AG09319 (cell line): Measurements from ENCODE around the gene DGCR2.

Experiments
- DNase-seq: peaks from one replicate; pipeline ENCODE4 v3.0.0-alpha.2; 2010; ENCODE audit warnings: low read depth; ENCODE audit errors: extremely low read depth
- TF ChIP-seq, protein P1 (sequence below): IDR thresholded peaks from 2 replicates; pipeline ENCODE4 v1.5.1; 2011; ENCODE audit warnings: low read depth, mild to moderate bottlenecking, inconsistent platforms, low read length, moderate library complexity

Gene DGCR2

DNA sequence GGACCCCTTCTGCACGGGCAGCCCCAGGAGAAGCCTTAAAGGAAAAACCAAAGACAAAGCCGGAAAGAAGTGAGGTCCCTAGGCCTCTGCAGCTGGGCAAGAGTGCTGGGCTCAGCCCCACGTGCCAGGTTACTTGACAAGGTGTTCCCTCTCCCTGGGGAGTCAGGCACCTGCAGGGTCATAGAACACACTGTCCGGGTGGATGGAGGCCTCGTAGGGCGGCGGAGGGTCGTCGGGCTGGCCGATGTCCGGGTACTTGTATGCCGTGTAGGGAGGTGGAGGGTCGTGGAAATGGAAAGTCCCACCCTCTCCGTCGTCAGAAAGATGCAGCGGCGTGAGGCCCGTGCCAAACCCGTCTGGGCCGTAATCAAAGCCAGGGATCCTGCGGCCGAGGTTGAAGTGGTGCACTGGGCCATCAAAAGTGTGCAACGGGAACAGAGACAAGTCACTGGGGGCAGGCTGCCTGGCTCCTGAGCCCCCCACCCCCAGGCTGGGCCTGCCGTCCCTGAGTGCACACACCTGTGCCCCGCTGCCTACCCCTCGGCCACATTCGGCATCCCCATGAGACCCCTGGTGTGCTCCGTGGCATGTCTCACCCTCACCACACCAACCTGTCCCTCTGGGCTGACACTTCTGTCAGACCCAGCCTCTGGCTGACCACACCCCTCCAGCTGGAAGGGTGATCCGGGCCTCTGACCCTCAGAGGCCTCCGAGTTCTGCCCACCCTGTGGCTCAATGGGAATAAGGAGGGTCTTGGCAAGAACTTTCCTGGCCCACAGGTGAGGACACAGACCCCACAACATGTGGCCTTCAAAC lies 81.1 kb downstream of the DGCR2 start:
- TF ChIP-seq, protein P1, sequence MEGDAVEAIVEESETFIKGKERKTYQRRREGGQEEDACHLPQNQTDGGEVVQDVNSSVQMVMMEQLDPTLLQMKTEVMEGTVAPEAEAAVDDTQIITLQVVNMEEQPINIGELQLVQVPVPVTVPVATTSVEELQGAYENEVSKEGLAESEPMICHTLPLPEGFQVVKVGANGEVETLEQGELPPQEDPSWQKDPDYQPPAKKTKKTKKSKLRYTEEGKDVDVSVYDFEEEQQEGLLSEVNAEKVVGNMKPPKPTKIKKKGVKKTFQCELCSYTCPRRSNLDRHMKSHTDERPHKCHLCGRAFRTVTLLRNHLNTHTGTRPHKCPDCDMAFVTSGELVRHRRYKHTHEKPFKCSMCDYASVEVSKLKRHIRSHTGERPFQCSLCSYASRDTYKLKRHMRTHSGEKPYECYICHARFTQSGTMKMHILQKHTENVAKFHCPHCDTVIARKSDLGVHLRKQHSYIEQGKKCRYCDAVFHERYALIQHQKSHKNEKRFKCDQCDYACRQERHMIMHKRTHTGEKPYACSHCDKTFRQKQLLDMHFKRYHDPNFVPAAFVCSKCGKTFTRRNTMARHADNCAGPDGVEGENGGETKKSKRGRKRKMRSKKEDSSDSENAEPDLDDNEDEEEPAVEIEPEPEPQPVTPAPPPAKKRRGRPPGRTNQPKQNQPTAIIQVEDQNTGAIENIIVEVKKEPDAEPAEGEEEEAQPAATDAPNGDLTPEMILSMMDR: no peak
- DNase-seq: no peak

- no peak for DNase-seq
- TF ChIP-seq, protein P1: no peak
Measured at GRCh38 chr22:19040391-19040861, 81.8 kb downstream of the DGCR2 start.

GRCh38 chr22:19039796-19040280 lies 82.4 kb downstream of the DGCR2 start:
- no peak for DNase-seq
- TF ChIP-seq, protein P1: no peak

DNA sequence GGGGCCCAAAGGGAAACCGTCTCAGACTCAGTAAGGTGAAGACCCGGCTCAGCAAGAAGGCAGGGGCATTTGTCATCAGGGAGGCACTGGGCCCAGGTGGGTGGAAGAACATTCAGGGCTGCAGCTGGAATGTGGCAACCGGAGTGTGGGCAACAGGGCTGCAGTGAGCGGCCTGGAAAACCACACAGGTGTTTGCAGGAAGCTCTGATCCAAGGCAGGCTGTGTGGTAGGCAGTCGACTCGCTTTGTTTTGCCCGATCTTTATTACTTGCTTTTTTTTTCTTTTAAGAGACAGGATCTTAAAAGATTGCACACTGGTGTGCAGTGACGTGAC lies 82.8 kb downstream of the DGCR2 start:
- DNase-seq: no peak
- TF ChIP-seq, protein P1: no peak

DNA sequence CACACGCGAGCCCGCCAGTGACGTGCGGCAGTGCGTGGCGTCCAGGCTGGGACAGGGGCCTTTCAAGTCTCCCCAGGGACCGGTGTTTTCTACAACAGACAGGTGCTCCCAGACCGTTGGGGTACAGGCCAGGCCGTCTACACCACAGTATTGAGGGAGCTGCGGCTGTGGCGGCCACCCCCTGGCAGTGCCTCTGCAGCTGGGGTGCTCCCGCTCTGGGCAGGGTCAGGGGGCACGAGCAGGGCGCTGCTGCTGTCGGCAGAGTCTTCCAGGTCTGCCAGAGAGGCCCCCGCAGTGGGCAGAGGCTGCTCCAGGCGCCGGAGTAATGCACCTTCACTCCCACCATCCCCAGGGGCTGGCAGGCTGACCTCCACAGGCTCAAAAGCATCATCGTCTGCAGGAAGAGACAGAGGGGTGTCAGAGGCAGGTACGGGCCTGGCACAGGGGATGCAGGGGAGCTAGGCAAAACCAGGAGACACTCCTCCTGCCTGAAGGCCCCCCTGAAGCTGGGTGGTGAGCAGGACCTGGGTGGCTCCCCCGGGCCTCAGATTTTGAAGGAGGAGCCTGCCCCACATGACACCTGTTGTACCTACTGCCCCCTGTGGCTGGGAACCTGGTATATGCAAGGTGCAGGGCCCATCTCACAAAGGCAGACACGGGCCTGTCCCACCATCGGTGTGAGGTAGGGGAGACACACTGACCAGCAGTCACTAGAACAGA lies 83.3 kb downstream of the DGCR2 start:
- TF ChIP-seq, protein P1: no peak

GRCh38 chr22:19038164-19038546 lies 84.1 kb downstream of the DGCR2 start:
- DNase-seq: no peak
- TF ChIP-seq, protein P1: no peak

More for the DNA sequence above, 83.3 kb downstream of the DGCR2 start:
- no peak for DNase-seq
